Activated CD4-positive, CD25-positive, alpha-beta regulatory T cell treated with anti-CD3 and anti-CD28 coated beads, Interleukin-2, amount 50 U/mL, for 24 hours (primary cell): ENCODE measurements around the gene RILP.

ENCODE experiments used
- ATAC-seq, 2 donors: fragments of 150-1000 bp; cut with Tn5 transposase; one replicate each; pipeline ENCODE4 v1.10.0; 2021; ENCODE audit warnings: mild to moderate bottlenecking in 1 of 2, moderate library complexity in 1 of 2

RILP gene

DNA sequence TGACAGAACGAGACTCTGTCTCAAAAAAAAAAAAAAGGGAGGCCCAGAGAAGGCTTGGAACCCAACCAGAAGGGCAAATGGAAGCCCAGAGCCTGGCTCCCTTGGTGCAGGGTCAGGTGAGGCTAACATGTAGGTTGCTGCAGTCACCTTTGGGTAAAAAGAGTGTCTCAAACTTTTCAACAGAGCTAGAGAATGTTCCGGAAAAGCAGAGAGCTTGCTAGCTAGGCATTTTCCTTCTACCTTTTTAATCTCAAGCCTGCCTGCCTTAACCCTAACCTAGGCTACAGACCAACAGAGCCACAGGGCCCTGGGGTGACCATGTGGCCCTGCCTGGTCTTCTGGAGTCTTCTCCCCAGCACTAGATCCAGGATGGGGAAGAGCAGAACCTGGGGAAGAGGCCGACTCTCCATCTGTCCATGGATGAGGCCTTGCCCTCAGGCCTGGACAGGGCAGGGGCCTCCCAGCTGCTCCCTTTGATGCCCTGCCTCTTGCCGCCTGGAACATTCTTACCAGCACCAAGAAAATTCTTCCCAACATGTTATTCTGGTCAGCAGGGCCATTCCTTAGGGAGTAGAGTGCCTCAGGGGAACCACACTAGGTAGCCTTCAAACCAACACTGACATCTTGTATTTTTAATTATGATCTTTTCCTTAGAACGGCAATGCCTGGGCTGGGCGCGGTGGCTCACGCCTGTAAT lies 51.1 kb downstream of the RILP start:
- ATAC-seq, result no peak

GRCh38 chr17:1597861-1598342 lies 51.8 kb downstream of the RILP start:
- no peak for ATAC-seq
